Measurements from ENCODE around the gene MYT1. TPM values are rescaled to one million over a fixed set of nuclear protein-coding genes. Genes with fewer than 3 reads are reported as not detected.

MYT1 gene
- total RNA-seq, 1 donor from 2014 or later, result not detected

GRCh38 chr20:64222291-64222735 lies 58.1 kb downstream of the MYT1 start:
- peak; percentile 19 for DNase-seq (ENCODE audit: low read depth)
- TF ChIP-seq CTCF (IDR thresholded peaks at IDR 0.05; ENCODE audit: insufficient read depth, low read length, poor library complexity, severe bottlenecking), result no peak
- Histone ChIP-seq H3K27me3 (ENCODE audit: control insufficient read depth, insufficient read depth, low read length) (peaks cover 18% of the 10 kb centered on the region), H3K36me3 (ENCODE audit: control insufficient read depth, insufficient read depth, low read length) (no peaks in the 10 kb centered on the region), H3K4me3 (ENCODE audit: low read depth, low read length) (no peak overlapping the region)

- DNase-seq (ENCODE audit: low read depth), result no peak
- Histone ChIP-seq H3K36me3 (ENCODE audit: control insufficient read depth, insufficient read depth, low read length) (no peaks in the 10 kb centered on the region), H3K27me3 (ENCODE audit: control insufficient read depth, insufficient read depth, low read length) (peaks cover 20% of the 10 kb centered on the region), H3K4me3 (ENCODE audit: low read depth, low read length) (no peak overlapping the region)
- TF ChIP-seq CTCF (IDR thresholded peaks at IDR 0.05; ENCODE audit: insufficient read depth, low read length, poor library complexity, severe bottlenecking), result no peak
Measured at GRCh38 chr20:64222851-64223525, 58.7 kb downstream of the MYT1 start.

GRCh38 chr20:64223526-64224067 lies 59.3 kb downstream of the MYT1 start:
- Histone ChIP-seq H3K36me3 (ENCODE audit: control insufficient read depth, insufficient read depth, low read length) (no peaks in the 10 kb centered on the region), H3K4me3 (ENCODE audit: low read depth, low read length) (no peak overlapping the region), H3K27me3 (ENCODE audit: control insufficient read depth, insufficient read depth, low read length) (peaks cover 19% of the 10 kb centered on the region)
- peak; percentile 19 for DNase-seq (ENCODE audit: low read depth)
- TF ChIP-seq CTCF (IDR thresholded peaks at IDR 0.05; ENCODE audit: insufficient read depth, low read length, poor library complexity, severe bottlenecking), result peak; percentile 56

GRCh38 chr20:64224351-64225170 lies 60.3 kb downstream of the MYT1 start:
- H3K4me3 ChIP-seq (ENCODE audit: low read depth, low read length), result no peak overlapping the region
- no peak for TF ChIP-seq CTCF (IDR thresholded peaks at IDR 0.05; ENCODE audit: insufficient read depth, low read length, poor library complexity, severe bottlenecking)
- H3K27me3 ChIP-seq (ENCODE audit: control insufficient read depth, insufficient read depth, low read length), result peaks cover 10% of the 10 kb centered on the region
- peak; percentile 87 for DNase-seq (ENCODE audit: low read depth)
- H3K36me3 ChIP-seq (ENCODE audit: control insufficient read depth, insufficient read depth, low read length), result no peaks in the 10 kb centered on the region

GRCh38 chr20:64225171-64225595 lies 60.9 kb downstream of the MYT1 start:
- no peak for DNase-seq (ENCODE audit: low read depth)
- H3K36me3 ChIP-seq (ENCODE audit: control insufficient read depth, insufficient read depth, low read length), result no peaks in the 10 kb centered on the region
- peaks cover 8% of the 10 kb centered on the region for H3K27me3 ChIP-seq (ENCODE audit: control insufficient read depth, insufficient read depth, low read length)
- H3K4me3 ChIP-seq (ENCODE audit: low read depth, low read length), result no peak overlapping the region
- TF ChIP-seq CTCF (IDR thresholded peaks at IDR 0.05; ENCODE audit: insufficient read depth, low read length, poor library complexity, severe bottlenecking), result no peak
